Right atrium auricular region (tissue), 2 donors: ENCODE results near the gene POLR1A. TPM values are rescaled to one million over a fixed set of nuclear protein-coding genes. Genes with fewer than 3 reads are reported as not detected.

ENCODE experiments used
- DNase-seq: peaks from one replicate; pipeline ENCODE4 v3.0.0-alpha.2; 2019; ENCODE audit warnings: low spot score
- H3K27ac ChIP-seq, 2 donors: fragments of 200-600 bp; sonication (generic); 1 replicate in 1 of 2; 2 replicates in 1 of 2; pipeline ENCODE4 v1.5.1; 2016 to 2019
- H3K27me3 ChIP-seq, 2 donors: fragments of 200-600 bp; sonication (generic); one replicate each; pipeline versions ENCODE4 v1.5.1 to v1.6.0; 2017 to 2019
- H3K36me3 ChIP-seq: fragments of 200-600 bp; sonication (generic); one replicate; pipeline ENCODE4 v1.5.1; 2016
- H3K4me1 ChIP-seq, 2 donors: fragments of 200-600 bp; sonication (generic); one replicate each; pipeline versions ENCODE4 v1.5.1 to v1.6.0; 2017 to 2019
- H3K4me3 ChIP-seq, 2 donors: fragments of 200-600 bp; sonication (generic); 1 replicate in 1 of 2; 2 replicates in 1 of 2; pipeline ENCODE4 v1.5.1; 2017 to 2019; ENCODE audit warnings: mild to moderate bottlenecking in 1 of 2, moderate library complexity in 1 of 2
- H3K9me3 ChIP-seq, 2 donors: fragments of 200-600 bp; sonication (generic); one replicate each; pipeline ENCODE4 v1.5.1; 2019
- CTCF ChIP-seq, 2 donors: fragments of 200-600 bp; sonication (generic); IDR thresholded peaks; one replicate each; pipeline ENCODE4 v1.5.1; 2019; ENCODE audit warnings: antibody characterized with exemption in 2 of 2
- total RNA-seq, 2 donors: library from RNA; depleted of rRNA; stranded (reverse); fragments of >200 nt; gene quantifications; one replicate each; pipeline ENCODE4 v1.1.0, GENCODE V29; 2016

POLR1A gene
- total RNA-seq, 2 donors from 2014 or later: 14.1 to 20.6 TPM

GRCh38 chr2:86052265-86052664 lies 53.4 kb downstream of the POLR1A start:
- no peak for DNase-seq
- Histone ChIP-seq H3K4me3 (no peak overlapping the region), H3K27ac (no peak overlapping the region), H3K9me3 (no peaks in the 10 kb centered on the region), H3K27me3 (no peaks in the 10 kb centered on the region), H3K4me1 (no peaks in the 10 kb centered on the region), H3K36me3 (peaks cover 58% of the 10 kb centered on the region)
- no peak for TF ChIP-seq CTCF (IDR thresholded peaks at IDR 0.05)

- no peak for DNase-seq
- H3K4me1 ChIP-seq: no peaks in the 10 kb centered on the region
- H3K4me3 ChIP-seq: no peak overlapping the region
- no peaks in the 10 kb centered on the region for H3K27me3 ChIP-seq
- H3K9me3 ChIP-seq: no peaks in the 10 kb centered on the region
- no peak for TF ChIP-seq CTCF (IDR thresholded peaks at IDR 0.05)
- no peak overlapping the region for H3K27ac ChIP-seq
- H3K36me3 ChIP-seq: peaks cover 77% of the 10 kb centered on the region
Observed at GRCh38 chr2:86050301-86050700, 55.4 kb downstream of the POLR1A start.

- Histone ChIP-seq H3K9me3 (no peaks in the 10 kb centered on the region), H3K27me3 (no peaks in the 10 kb centered on the region), H3K4me3 (no peak overlapping the region), H3K27ac (no peak overlapping the region), H3K4me1 (no peaks in the 10 kb centered on the region), H3K36me3 (peaks cover 85% of the 10 kb centered on the region)
- no peak for TF ChIP-seq CTCF (IDR thresholded peaks at IDR 0.05)
- DNase-seq: no peak
Observed at GRCh38 chr2:86049529-86049928, 56.2 kb downstream of the POLR1A start.

GRCh38 chr2:86048888-86049287 lies 56.8 kb downstream of the POLR1A start:
- no peak for DNase-seq
- no peaks in the 10 kb centered on the region for H3K4me1 ChIP-seq
- H3K27ac ChIP-seq: no peak overlapping the region
- peaks cover 89% of the 10 kb centered on the region for H3K36me3 ChIP-seq
- H3K4me3 ChIP-seq: no peak overlapping the region
- no peaks in the 10 kb centered on the region for H3K27me3 ChIP-seq
- H3K9me3 ChIP-seq: no peaks in the 10 kb centered on the region
- no peak for TF ChIP-seq CTCF (IDR thresholded peaks at IDR 0.05)

GRCh38 chr2:86048383-86048701 lies 57.3 kb downstream of the POLR1A start:
- H3K27ac ChIP-seq: no peak overlapping the region
- no peak overlapping the region for H3K4me3 ChIP-seq
- H3K36me3 ChIP-seq: peaks cover 89% of the 10 kb centered on the region
- H3K27me3 ChIP-seq: no peaks in the 10 kb centered on the region
- TF ChIP-seq CTCF (IDR thresholded peaks at IDR 0.05): no peak
- no peaks in the 10 kb centered on the region for H3K4me1 ChIP-seq
- H3K9me3 ChIP-seq: no peaks in the 10 kb centered on the region
- no peak for DNase-seq

GRCh38 chr2:86047575-86048382 lies 57.9 kb downstream of the POLR1A start:
- TF ChIP-seq CTCF (IDR thresholded peaks at IDR 0.05): no peak
- Histone ChIP-seq H3K27me3 (no peaks in the 10 kb centered on the region), H3K4me1 (no peaks in the 10 kb centered on the region), H3K36me3 (peaks cover 89% of the 10 kb centered on the region), H3K27ac (no peak overlapping the region), H3K9me3 (no peaks in the 10 kb centered on the region), H3K4me3 (no peak overlapping the region)
- peak; percentile 9 for DNase-seq
